Measurements from ENCODE around the gene INCA1. TPM values are rescaled to one million over a fixed set of nuclear protein-coding genes. Genes with fewer than 3 reads are reported as not detected.
A peak's percentile ranks its signal among the peaks of the same experiment; 100 is the strongest.

The INCA1 gene
- total RNA-seq, 2 donors from 2014 or later = 1.0 TPM; not detected in 1

- peaks cover 34% of the 10 kb centered on the region for H3K4me1 ChIP-seq
- H3K36me3 ChIP-seq (replicated peaks in 1 of 2; ENCODE audit: insufficient read depth in 1 of 2, low read depth in 2 of 2) = no peaks in the 10 kb centered on the region
- TF ChIP-seq POLR2A (IDR thresholded peaks at IDR 0.05) = peak; percentile 83 to 90 (median 87)
- TF ChIP-seq, protein P1, sequence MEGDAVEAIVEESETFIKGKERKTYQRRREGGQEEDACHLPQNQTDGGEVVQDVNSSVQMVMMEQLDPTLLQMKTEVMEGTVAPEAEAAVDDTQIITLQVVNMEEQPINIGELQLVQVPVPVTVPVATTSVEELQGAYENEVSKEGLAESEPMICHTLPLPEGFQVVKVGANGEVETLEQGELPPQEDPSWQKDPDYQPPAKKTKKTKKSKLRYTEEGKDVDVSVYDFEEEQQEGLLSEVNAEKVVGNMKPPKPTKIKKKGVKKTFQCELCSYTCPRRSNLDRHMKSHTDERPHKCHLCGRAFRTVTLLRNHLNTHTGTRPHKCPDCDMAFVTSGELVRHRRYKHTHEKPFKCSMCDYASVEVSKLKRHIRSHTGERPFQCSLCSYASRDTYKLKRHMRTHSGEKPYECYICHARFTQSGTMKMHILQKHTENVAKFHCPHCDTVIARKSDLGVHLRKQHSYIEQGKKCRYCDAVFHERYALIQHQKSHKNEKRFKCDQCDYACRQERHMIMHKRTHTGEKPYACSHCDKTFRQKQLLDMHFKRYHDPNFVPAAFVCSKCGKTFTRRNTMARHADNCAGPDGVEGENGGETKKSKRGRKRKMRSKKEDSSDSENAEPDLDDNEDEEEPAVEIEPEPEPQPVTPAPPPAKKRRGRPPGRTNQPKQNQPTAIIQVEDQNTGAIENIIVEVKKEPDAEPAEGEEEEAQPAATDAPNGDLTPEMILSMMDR (IDR thresholded peaks at IDR 0.05) = no peak
- WGBS, 2 donors = 0% methylated on average over 8 to 54 of the region's 59 CpGs
- H3K27ac ChIP-seq = peak within 1 kb of the TSS; percentile 93 to 99 (median 96)
- no peaks in the 10 kb centered on the region for H3K27me3 ChIP-seq
- intact Hi-C loops (cut with DNase I) = no loop called here
- peak; percentile 78 for ATAC-seq
- peak; percentile 91 to 95 (median 93) for DNase-seq
- H3K4me3 ChIP-seq = peak within 1 kb of the TSS; percentile 61 to 91
- no peaks in the 10 kb centered on the region for H3K9me3 ChIP-seq
These were observed 49.0 kb downstream of the INCA1 start, which contains the start of gene PFN1 for GRCh38 chr17:4948166-4948930. TSS of gene PFN1 (minus strand) at chr17:4948530. CDS start at chr17:4948394, 136 bp downstream.

DNA sequence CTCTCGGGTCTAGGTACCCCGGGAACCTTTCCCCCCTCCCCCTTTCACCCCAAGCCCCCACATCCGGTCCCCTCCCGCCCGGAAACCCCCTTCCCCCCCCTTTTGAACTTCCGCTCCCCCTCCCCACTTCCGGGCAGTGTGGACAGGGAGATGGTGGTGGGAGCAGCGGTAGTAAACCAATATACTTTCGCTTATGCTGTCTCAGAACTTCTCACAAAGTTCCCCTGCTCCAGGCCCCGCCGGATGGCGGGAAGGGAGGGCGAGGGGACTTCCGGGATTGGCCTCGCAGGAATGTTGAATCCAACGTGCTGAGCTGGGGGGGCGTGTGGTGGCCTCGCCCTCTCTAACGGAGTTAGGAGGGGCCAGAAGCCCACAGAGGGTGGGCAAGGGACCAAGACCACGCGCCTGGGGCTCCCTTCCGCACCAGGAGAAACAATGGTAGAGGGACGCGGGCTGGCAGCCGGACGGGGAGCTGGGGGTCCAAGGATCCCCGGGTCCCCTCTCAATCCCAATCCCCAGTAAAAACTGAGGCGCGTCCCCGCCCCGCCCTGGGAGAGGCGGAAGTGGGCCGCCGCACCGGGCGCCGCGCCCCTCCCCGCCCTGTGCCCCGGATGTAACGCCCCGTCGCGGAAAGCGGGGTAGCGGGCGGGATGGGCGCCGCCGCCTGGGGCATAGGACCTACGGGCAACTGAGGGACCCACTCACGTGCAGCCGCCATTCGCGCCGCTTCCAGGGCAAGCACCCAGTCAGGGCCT lies 49.7 kb downstream of the INCA1 start:
- Histone ChIP-seq H3K36me3 (replicated peaks in 1 of 2; ENCODE audit: insufficient read depth in 1 of 2, low read depth in 2 of 2) (peaks cover 0 to 4% of the 10 kb centered on the region in 2 donors), H3K4me1 (peaks cover 34% of the 10 kb centered on the region)

DNA sequence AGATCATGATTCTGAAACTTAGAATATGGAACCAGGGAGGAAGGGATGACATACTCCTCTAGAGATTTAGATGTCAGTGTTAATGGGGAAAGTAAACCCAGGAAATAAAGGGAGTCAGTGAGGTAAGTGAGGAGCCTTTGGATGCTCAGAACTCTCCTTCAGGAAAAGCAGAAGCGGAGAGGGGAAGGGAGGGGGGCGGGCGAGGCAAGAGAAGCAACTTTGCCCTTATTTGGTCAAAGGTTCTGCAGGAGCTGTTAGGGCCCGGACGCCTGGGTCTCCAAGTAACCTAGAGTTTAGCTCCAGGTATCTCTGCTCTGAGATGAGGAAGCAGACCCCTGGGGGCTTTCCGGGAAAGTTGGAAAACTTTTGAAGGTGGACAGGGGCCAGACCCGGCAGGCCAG lies 50.3 kb downstream of the INCA1 start:
- H3K36me3 ChIP-seq (replicated peaks in 1 of 2; ENCODE audit: insufficient read depth in 1 of 2, low read depth in 2 of 2) = peaks cover 0 to 4% of the 10 kb centered on the region in 2 donors
- peaks cover 34% of the 10 kb centered on the region for H3K4me1 ChIP-seq
- no peaks in the 10 kb centered on the region for H3K27me3 ChIP-seq
- H3K27ac ChIP-seq = peak overlapping the region; percentile 93 to 99 (median 96)
- DNase-seq (no peak), ATAC-seq (no peak)
- TF ChIP-seq POLR2A (IDR thresholded peaks at IDR 0.05) = no peak
- TF ChIP-seq, protein P1 (IDR thresholded peaks at IDR 0.05) = no peak
- H3K4me3 ChIP-seq = peak overlapping the region; percentile 55 to 91
- WGBS, 2 donors = 2% methylated on average over 7 of the region's 7 CpGs
- no peaks in the 10 kb centered on the region for H3K9me3 ChIP-seq
- intact Hi-C loops (cut with DNase I) = no loop called here

More for the DNA sequence above, 49.7 kb downstream of the INCA1 start:
- H3K27ac ChIP-seq = peak overlapping the region; percentile 93 to 99 (median 96)
- intact Hi-C loops (cut with DNase I) = no loop called here
- peak overlapping the region; percentile 55 to 91 for H3K4me3 ChIP-seq
- H3K9me3 ChIP-seq = no peaks in the 10 kb centered on the region
- H3K27me3 ChIP-seq = no peaks in the 10 kb centered on the region
- peak; percentile 30 for ATAC-seq
- TF ChIP-seq, protein P1 (IDR thresholded peaks at IDR 0.05) = no peak
- TF ChIP-seq POLR2A (IDR thresholded peaks at IDR 0.05) = no peak
- DNase-seq = peak; percentile 45 to 54 (median 48)
- WGBS, 2 donors = 0 to 1% methylated on average over 9 to 53 of the region's 56 CpGs

DNA sequence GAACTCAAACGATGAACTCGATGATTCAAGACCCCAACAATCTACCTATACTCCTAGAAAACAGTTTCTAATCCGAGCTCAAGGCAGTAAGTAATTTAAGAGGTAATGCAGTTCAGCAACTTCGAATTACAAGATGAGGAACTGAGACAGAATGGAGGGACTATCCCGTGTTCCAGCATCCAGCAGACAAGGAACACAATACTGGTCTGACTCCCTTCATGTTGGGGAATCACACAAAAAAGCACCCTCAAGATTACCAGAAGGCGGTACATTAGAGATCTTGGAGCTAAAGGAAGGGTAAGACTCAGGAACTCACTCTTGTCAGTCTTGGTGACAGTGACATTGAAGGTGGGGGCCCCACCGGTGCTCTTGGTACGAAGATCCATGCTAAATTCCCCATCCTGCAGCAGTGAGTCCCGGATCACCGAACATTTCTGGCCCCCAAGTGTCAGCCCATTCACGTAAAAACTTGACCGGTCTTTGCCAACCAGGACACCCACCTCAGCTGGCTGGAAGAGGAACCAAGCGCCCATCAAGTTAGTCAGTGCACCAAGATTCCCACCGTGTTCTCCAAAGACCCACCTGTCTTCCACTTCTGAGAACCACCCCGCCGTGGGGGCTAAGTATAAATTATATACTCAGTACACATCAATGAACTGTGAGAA lies 50.9 kb downstream of the INCA1 start:
- Histone ChIP-seq H3K36me3 (replicated peaks in 1 of 2; ENCODE audit: insufficient read depth in 1 of 2, low read depth in 2 of 2) (peaks cover 0 to 4% of the 10 kb centered on the region in 2 donors), H3K4me3 (no peak overlapping the region), H3K27me3 (no peaks in the 10 kb centered on the region), H3K27ac (peak overlapping the region in 3 of 4 donors; percentile 93 to 99 (median 98)), H3K4me1 (peaks cover 40% of the 10 kb centered on the region), H3K9me3 (no peaks in the 10 kb centered on the region)
- intact Hi-C loops (cut with DNase I) = no loop called here
- TF ChIP-seq, protein P1 (IDR thresholded peaks at IDR 0.05) = no peak
- peak in 1 of 3 donors; percentile 5 for TF ChIP-seq POLR2A (IDR thresholded peaks at IDR 0.05)
- ATAC-seq (no peak), DNase-seq (no peak)
- whole genome bisulfite sequencing, 2 donors = 32 to 39% methylated on average over 11 to 16 of the region's 16 CpGs
